Neural progenitor cell (in vitro differentiated cells): ENCODE measurements around the gene HABP4.

Source experiments
- EZH2 ChIP-seq: fragments of 200-600 bp; sonication (generic); IDR thresholded peaks from 2 replicates; pipeline ENCODE4 v1.6.1; 2017; ENCODE audit warnings: antibody characterized with exemption, mild to moderate bottlenecking, moderate library complexity
- EZH2phosphoT487 ChIP-seq: fragments of 200-600 bp; sonication (generic); IDR thresholded peaks from 2 replicates; pipeline ENCODE4 v1.6.1; 2017; ENCODE audit warnings: antibody characterized with exemption
- TF ChIP-seq, protein P1 (sequence below): fragments of 200-600 bp; sonication (generic); IDR thresholded peaks from 2 replicates; pipeline ENCODE4 v1.5.1; 2017; ENCODE audit warnings: antibody characterized with exemption, mild to moderate bottlenecking

DNA sequence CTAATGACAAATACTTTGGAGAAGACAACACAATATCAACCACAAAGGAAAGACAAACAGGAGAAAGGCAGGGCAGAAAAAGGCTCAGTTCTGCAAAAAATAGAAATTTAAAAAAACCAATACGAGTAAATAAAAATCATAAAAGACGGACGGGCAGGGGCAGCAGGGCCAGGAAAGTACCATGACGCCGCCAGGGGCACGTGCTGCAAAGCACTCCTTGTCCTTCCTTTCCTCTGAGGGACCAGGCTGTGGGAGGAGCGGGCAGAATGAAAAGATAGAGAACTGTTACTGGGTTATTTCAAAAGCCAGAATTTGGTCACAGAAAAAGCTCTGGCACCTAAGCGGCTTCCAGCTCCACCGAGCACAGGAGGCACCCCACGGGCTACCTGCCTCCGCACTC lies 53.9 kb downstream of the HABP4 start:
- TF ChIP-seq EZH2, result no peak
- TF ChIP-seq, protein P1, sequence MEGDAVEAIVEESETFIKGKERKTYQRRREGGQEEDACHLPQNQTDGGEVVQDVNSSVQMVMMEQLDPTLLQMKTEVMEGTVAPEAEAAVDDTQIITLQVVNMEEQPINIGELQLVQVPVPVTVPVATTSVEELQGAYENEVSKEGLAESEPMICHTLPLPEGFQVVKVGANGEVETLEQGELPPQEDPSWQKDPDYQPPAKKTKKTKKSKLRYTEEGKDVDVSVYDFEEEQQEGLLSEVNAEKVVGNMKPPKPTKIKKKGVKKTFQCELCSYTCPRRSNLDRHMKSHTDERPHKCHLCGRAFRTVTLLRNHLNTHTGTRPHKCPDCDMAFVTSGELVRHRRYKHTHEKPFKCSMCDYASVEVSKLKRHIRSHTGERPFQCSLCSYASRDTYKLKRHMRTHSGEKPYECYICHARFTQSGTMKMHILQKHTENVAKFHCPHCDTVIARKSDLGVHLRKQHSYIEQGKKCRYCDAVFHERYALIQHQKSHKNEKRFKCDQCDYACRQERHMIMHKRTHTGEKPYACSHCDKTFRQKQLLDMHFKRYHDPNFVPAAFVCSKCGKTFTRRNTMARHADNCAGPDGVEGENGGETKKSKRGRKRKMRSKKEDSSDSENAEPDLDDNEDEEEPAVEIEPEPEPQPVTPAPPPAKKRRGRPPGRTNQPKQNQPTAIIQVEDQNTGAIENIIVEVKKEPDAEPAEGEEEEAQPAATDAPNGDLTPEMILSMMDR, result no peak
- TF ChIP-seq EZH2phosphoT487, result no peak
